Lower leg skin (tissue), 4 donors: Measurements from ENCODE around the gene DNAL1. TPM values are rescaled to one million over a fixed set of nuclear protein-coding genes. Genes with fewer than 3 reads are reported as not detected.

Source experiments
- DNase-seq, 2 donors: peaks; one replicate each; pipeline ENCODE4 v3.0.0-alpha.2; 2019; ENCODE audit warnings: low spot score in 2 of 2
- H3K4me3 ChIP-seq: fragments of 200-600 bp; sonication (generic); 2 replicates; pipeline ENCODE4 v1.5.1; 2017; ENCODE audit warnings: mild to moderate bottlenecking, low read depth; ENCODE audit not compliant: poor library complexity, severe bottlenecking
- POLR2A ChIP-seq, 2 donors: fragments of 450-650 bp; IDR thresholded peaks; one replicate each; pipeline ENCODE4 v1.6.1; 2016 to 2017; ENCODE audit warnings: antibody characterized with exemption in 2 of 2, mild to moderate bottlenecking in 1 of 2, moderate library complexity in 1 of 2
- WGBS, 2 donors: methylation state at CpG; one replicate each; pipeline ENCODE4 v1.1.5; 2018; 5-methylcytosine and 5-hydroxymethylcytosine counted together
- intact Hi-C: fragments of 100-400 bp; cut with DNase I; formaldehyde crosslinking; loops from one replicate; pipeline ENCODE4 v1.15.0; 2023; ENCODE audit warnings: low total_unique reads
- total RNA-seq, 4 donors: library from RNA; depleted of rRNA; stranded (reverse); fragments of >200 nt; gene quantifications; one replicate each; pipeline ENCODE4 v1.1.0, GENCODE V29; 2016
- TF ChIP-seq, protein P1 (sequence below), 3 donors: fragments of 450-650 bp; IDR thresholded peaks; one replicate each; pipeline ENCODE4 v1.5.1; 2016; ENCODE audit warnings: antibody characterized with exemption in 3 of 3, mild to moderate bottlenecking in 3 of 3, moderate library complexity in 2 of 3

Gene DNAL1
- total RNA-seq, 4 donors from 2014 or later = 1.3 to 5.4 (median 3.1) TPM

DNA sequence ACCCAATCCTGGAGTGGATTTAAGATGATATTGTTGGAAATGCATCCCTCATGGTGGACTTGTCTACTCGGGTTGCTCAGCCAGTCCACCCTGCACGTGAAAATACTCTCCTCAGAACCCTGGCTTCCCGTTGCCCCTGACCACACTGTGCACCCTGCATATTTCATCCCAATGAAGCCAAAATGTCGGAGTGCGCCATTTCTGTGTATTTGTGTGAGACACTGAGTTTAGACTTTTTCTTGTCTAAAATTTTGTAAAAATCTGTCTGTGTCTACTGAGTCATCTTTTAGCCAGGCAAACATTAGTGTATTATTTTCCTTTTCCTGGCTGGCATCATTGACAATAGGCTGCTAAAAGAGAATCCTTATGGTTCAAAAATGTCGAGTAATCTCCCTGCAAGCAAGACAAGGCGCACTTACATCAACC, 69.9 kb downstream of the DNAL1 start:
- 48 to 56% methylated on average over 7 of the region's 7 CpGs for WGBS, 2 donors
- DNase-seq = peak in 1 of 2 donors; percentile 74
- no peak overlapping the region for H3K4me3 ChIP-seq
- no peak for TF ChIP-seq POLR2A (IDR thresholded peaks at IDR 0.05)
- TF ChIP-seq, protein P1, sequence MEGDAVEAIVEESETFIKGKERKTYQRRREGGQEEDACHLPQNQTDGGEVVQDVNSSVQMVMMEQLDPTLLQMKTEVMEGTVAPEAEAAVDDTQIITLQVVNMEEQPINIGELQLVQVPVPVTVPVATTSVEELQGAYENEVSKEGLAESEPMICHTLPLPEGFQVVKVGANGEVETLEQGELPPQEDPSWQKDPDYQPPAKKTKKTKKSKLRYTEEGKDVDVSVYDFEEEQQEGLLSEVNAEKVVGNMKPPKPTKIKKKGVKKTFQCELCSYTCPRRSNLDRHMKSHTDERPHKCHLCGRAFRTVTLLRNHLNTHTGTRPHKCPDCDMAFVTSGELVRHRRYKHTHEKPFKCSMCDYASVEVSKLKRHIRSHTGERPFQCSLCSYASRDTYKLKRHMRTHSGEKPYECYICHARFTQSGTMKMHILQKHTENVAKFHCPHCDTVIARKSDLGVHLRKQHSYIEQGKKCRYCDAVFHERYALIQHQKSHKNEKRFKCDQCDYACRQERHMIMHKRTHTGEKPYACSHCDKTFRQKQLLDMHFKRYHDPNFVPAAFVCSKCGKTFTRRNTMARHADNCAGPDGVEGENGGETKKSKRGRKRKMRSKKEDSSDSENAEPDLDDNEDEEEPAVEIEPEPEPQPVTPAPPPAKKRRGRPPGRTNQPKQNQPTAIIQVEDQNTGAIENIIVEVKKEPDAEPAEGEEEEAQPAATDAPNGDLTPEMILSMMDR (IDR thresholded peaks at IDR 0.05) = no peak
- intact Hi-C loops = no loop called here

DNA sequence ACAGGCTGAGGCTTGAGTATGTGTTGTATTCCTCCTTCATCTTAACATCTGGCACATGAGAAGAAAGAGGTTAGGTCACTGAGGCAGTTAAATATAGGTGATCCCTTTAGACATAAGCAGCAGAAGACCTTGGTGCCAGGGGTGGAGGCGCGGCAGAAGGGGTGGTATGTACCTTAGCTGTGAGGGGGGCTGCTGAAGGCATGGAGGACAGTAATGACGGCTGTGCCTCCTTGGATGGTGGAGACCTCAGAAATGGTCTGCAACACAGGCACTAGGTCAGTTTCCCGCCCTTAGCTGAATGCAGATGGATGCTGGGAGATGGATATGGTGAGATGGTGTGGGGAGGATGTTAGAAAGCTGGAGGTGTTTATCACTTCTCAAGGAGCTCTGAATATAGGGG, 70.9 kb downstream of the DNAL1 start:
- TF ChIP-seq POLR2A (IDR thresholded peaks at IDR 0.05) = no peak
- TF ChIP-seq, protein P1 (IDR thresholded peaks at IDR 0.05) = no peak
- intact Hi-C loops = no loop called here
- H3K4me3 ChIP-seq = no peak overlapping the region
- 82 to 89% methylated on average over 4 of the region's 4 CpGs for WGBS, 2 donors
- no peak for DNase-seq

DNA sequence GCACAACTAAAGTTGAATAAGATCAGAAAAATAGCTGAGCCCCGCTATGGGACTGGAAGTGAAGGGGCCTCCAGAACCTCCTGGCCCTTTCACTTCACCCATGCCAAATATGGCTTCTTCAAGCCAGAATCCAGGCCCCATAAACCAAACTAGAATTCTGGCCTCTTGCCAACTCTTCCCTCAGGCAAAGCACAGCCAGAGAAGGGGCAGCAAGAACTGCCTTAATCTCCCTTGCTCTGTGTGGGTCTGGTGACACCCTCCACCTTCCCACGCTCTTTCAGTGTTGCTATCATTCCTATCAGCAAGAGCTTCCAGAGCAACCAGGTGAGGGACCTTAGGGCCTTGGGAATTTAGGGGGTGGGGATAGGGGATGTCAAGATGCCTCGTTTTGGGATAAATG, 72.5 kb downstream of the DNAL1 start:
- TF ChIP-seq, protein P1 (IDR thresholded peaks at IDR 0.05) = no peak
- TF ChIP-seq POLR2A (IDR thresholded peaks at IDR 0.05) = no peak
- WGBS, 2 donors = 74 to 79% methylated on average over 3 of the region's 3 CpGs
- intact Hi-C loops = no loop called here
- H3K4me3 ChIP-seq = no peak overlapping the region
- peak in 1 of 2 donors; percentile 61 for DNase-seq

DNA sequence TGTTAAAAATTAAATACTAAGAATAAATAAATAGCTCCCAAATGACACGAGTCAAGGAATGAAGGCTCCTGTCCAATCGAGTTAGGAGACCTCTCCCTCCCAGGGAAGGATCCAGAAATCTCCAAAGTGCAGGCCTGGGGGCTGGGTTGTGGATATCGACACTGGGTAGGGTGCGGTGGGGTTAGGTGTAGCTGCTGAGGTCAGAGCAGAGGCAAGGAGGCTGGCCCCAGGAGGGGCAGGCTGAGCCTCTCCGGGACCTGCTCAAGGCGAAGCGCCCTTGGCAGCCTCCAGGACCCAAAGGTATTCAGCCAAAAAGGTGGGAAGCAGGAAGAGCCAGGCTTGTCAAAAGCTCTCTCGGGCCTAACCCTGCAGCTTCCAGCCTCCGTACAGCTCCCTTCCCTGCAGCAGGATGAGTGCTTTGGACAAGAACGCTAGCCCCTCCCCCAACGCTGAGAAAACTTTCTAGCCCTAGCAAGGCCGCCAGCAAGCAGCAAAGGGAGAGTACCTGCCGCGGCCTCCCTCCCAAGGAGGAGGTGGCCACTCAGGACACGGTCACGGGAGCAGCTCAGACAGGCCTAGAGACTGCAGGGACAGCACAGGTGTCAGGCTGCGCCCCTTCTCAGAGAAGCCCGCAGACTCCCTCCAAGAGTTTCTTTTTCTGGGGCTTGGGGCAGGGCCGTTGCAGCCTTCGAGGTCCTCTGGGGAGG, 73.1 kb downstream of the DNAL1 start:
- no peak overlapping the region for H3K4me3 ChIP-seq
- peak in 1 of 2 donors; percentile 85 for DNase-seq
- intact Hi-C loops = no loop called here
- WGBS, 2 donors = 59 to 60% methylated on average over 15 to 18 of the region's 20 CpGs
- no peak for TF ChIP-seq POLR2A (IDR thresholded peaks at IDR 0.05)
- TF ChIP-seq, protein P1 (IDR thresholded peaks at IDR 0.05) = no peak

DNA sequence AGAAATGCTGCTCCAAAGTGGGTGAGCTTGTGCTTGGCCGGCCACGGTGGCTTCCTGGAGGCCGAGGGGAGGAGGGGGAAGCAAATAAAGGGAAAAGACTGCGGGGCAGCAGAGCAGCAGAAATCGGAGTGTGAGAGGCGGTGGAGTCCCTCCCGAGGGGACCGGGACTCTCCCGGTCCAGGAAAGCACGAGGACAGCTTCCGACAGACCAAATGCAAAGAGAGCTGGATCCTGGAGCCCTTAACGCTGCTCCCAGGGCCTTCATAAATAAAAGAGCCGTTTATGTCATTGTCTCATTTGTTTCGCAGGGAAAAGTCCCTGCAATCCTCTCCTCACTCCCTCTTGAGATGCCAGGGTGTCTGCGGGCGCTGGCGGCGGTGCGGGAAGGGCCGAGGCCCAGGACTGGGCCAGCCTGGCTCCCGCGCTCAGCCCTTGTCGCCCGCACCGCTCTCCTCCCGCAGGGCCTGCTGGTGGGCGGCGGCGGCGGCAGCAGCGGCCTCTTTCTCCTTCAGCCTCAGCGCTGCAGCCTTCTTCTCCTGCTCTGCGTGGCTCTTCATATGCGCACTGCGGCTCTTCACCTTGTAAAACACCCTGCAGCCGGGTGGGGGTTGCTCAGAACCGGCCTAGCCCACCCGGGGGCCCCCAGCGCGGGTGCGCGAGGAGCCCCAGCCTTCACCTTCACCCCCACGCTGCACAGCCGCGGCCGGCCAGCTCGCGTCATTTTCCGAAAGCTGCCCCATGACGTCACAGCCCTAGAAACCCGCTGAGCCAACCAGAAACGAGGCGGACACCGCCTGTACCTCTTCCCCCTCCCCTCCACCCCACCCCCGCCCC, 73.8 kb downstream of the DNAL1 start:
- 76 to 81% methylated on average over 55 of the region's 55 CpGs for WGBS, 2 donors
- TF ChIP-seq, protein P1 (IDR thresholded peaks at IDR 0.05) = no peak
- no peak for TF ChIP-seq POLR2A (IDR thresholded peaks at IDR 0.05)
- DNase-seq = peak in 1 of 2 donors; percentile 78
- no peak overlapping the region for H3K4me3 ChIP-seq
- intact Hi-C loops = no loop called here
